Type B pancreatic cell (in vitro differentiated cells): ENCODE measurements around the gene OSBPL5. TPM values are rescaled to one million over a fixed set of nuclear protein-coding genes. Genes with fewer than 3 reads are reported as not detected.
"Not testable (repeated sequence)": the region's sequence is repeated elsewhere in the genome, so short reads cannot be mapped to it uniquely, and the experiment has no call there.

Experiments
- DNase-seq: peaks from one replicate; pipeline ENCODE4 v3.0.0; 2021; ENCODE audit warnings: mixed read lengths; ENCODE audit not compliant: unreplicated experiment; ENCODE audit errors: extremely low spot score
- H3K27ac Mint-ChIP-seq: 2 replicates; pipeline ENCODE4 v1.8.0; 2021; ENCODE audit warnings: mild to moderate bottlenecking, mixed read lengths
- H3K27me3 Mint-ChIP-seq: 2 replicates; pipeline ENCODE4 v1.8.0; 2021; ENCODE audit warnings: mixed read lengths
- H3K36me3 Mint-ChIP-seq: 2 replicates; pipeline ENCODE4 v1.8.0; 2021; ENCODE audit warnings: mixed read lengths
- H3K4me1 Mint-ChIP-seq: one replicate; pipeline ENCODE4 v1.8.0; 2021; ENCODE audit warnings: mixed read lengths; ENCODE audit not compliant: unreplicated experiment
- H3K4me3 Mint-ChIP-seq: 2 replicates; pipeline ENCODE4 v1.8.0; 2021; ENCODE audit warnings: mild to moderate bottlenecking, mixed read lengths
- H3K9me3 Mint-ChIP-seq: 2 replicates; pipeline ENCODE4 v1.8.0; 2021; ENCODE audit warnings: mixed read lengths
- total RNA-seq: library from RNA; stranded (reverse); gene quantifications from 2 replicates; pipeline ENCODE4 v1.2.1, GENCODE V29; 2021; ENCODE audit warnings: low replicate concordance
- TF ChIP-seq, protein P1 (sequence below): fragments of 200-600 bp; sonication (generic); conservative IDR thresholded peaks from 2 replicates; pipeline ENCODE4 v1.5.0; 2021; ENCODE audit warnings: antibody characterized with exemption, mild to moderate bottlenecking

OSBPL5 gene
- total RNA-seq, 1 donor from 2014 or later, result 33.1 TPM

- H3K4me3 Mint-ChIP-seq, result no peak overlapping the region
- peaks cover 6% of the 10 kb centered on the region for H3K9me3 Mint-ChIP-seq
These were observed 45.8 kb downstream of the OSBPL5 start for GRCh38 chr11:3119141-3119821.

GRCh38 chr11:3115321-3115720 lies 49.8 kb downstream of the OSBPL5 start:
- Mint-ChIP-seq H3K36me3 (peaks cover 45% of the 10 kb centered on the region), H3K9me3 (peaks cover 14% of the 10 kb centered on the region)

More at GRCh38 chr11:3119141-3119821, 45.8 kb downstream of the OSBPL5 start:
- DNase-seq, result no peak
- no peaks in the 10 kb centered on the region for H3K4me1 Mint-ChIP-seq
- H3K27ac Mint-ChIP-seq, result no peak overlapping the region
- no peaks in the 10 kb centered on the region for H3K27me3 Mint-ChIP-seq
- TF ChIP-seq, protein P1, sequence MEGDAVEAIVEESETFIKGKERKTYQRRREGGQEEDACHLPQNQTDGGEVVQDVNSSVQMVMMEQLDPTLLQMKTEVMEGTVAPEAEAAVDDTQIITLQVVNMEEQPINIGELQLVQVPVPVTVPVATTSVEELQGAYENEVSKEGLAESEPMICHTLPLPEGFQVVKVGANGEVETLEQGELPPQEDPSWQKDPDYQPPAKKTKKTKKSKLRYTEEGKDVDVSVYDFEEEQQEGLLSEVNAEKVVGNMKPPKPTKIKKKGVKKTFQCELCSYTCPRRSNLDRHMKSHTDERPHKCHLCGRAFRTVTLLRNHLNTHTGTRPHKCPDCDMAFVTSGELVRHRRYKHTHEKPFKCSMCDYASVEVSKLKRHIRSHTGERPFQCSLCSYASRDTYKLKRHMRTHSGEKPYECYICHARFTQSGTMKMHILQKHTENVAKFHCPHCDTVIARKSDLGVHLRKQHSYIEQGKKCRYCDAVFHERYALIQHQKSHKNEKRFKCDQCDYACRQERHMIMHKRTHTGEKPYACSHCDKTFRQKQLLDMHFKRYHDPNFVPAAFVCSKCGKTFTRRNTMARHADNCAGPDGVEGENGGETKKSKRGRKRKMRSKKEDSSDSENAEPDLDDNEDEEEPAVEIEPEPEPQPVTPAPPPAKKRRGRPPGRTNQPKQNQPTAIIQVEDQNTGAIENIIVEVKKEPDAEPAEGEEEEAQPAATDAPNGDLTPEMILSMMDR, result no peak
- peaks cover 25% of the 10 kb centered on the region for H3K36me3 Mint-ChIP-seq

GRCh38 chr11:3113661-3114060 lies 51.4 kb downstream of the OSBPL5 start:
- Mint-ChIP-seq H3K9me3 (peaks cover 14% of the 10 kb centered on the region), H3K36me3 (peaks cover 45% of the 10 kb centered on the region)
- H3K27ac Mint-ChIP-seq, H3K4me1 Mint-ChIP-seq, DNase-seq, H3K27me3 Mint-ChIP-seq, H3K4me3 Mint-ChIP-seq: not testable (repeated sequence)

More at GRCh38 chr11:3115321-3115720, 49.8 kb downstream of the OSBPL5 start:
- Mint-ChIP-seq H3K27ac (no peak overlapping the region), H3K27me3 (no peaks in the 10 kb centered on the region), H3K4me3 (no peak overlapping the region), H3K4me1 (no peaks in the 10 kb centered on the region)
- TF ChIP-seq, protein P1, result no peak
- DNase-seq, result no peak

- H3K9me3 Mint-ChIP-seq, result peaks cover 14% of the 10 kb centered on the region
- H3K4me1 Mint-ChIP-seq, result no peaks in the 10 kb centered on the region
- no peak overlapping the region for H3K4me3 Mint-ChIP-seq
- DNase-seq, result no peak
- TF ChIP-seq, protein P1, result no peak
- H3K36me3 Mint-ChIP-seq, result peaks cover 38% of the 10 kb centered on the region
- H3K27me3 Mint-ChIP-seq, result no peaks in the 10 kb centered on the region
- H3K27ac Mint-ChIP-seq, result no peak overlapping the region
These were observed 53.0 kb downstream of the OSBPL5 start for GRCh38 chr11:3111919-3112690.

DNA sequence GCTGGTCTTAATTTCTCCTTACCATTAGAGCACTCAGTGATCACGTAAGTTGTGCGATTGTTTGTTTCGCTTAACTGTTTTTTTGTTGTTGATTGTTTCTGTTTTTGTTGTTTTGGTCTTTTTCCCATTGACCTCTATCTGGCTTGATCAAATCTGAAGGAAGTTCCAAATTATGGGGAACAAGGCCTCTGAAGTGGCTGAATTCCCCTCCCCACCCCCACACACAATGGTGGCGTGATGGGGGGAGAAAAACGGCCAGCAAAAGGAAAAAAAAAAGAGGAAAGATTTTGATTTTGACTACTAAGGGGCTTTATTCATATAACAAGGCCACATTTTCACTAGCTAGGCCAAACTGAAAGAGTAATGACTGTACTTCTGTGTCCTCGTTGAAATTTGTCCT lies 53.6 kb downstream of the OSBPL5 start:
- H3K27me3 Mint-ChIP-seq, result no peaks in the 10 kb centered on the region
- no peak overlapping the region for H3K27ac Mint-ChIP-seq
- TF ChIP-seq, protein P1, result no peak
- no peaks in the 10 kb centered on the region for H3K4me1 Mint-ChIP-seq
- peaks cover 38% of the 10 kb centered on the region for H3K36me3 Mint-ChIP-seq
- peaks cover 14% of the 10 kb centered on the region for H3K9me3 Mint-ChIP-seq
- DNase-seq, result no peak
- no peak overlapping the region for H3K4me3 Mint-ChIP-seq
